GM12878 (cell line): Measurements from ENCODE around the gene ARAP3. TPM values are rescaled to one million over a fixed set of nuclear protein-coding genes. Genes with fewer than 3 reads are reported as not detected.

Experiments
- CBX5 ChIP-seq: sonication (generic); IDR thresholded peaks from 2 replicates; pipeline ENCODE4 v1.6.1; 2016; ENCODE audit warnings: low read depth, moderate library complexity, mild to moderate bottlenecking, inconsistent platforms
- CEBPB ChIP-seq, 2 experiments: fragments of 150-350 bp in 1 of 2; IDR thresholded peaks; 2 replicates each; pipeline ENCODE4 v1.6.1; 2012 to 2014; ENCODE audit warnings: low read depth in 2 of 2, low read length in 2 of 2, borderline replicate concordance in 1 of 2, inconsistent platforms in 1 of 2
- ESRRA ChIP-seq: IDR thresholded peaks from 2 replicates; pipeline ENCODE4 v1.6.1; 2012; ENCODE audit warnings: mild to moderate bottlenecking, low read length, improper control_type of control experiment
- POLR2AphosphoS5 ChIP-seq: IDR thresholded peaks from 2 replicates; pipeline ENCODE4 v1.6.1; 2011; ENCODE audit warnings: mild to moderate bottlenecking, low read length, inconsistent platforms
- RB1 ChIP-seq: fragments of 450-650 bp; formaldehyde crosslinking; IDR thresholded peaks from 2 replicates; pipeline ENCODE4 v1.6.1; 2017; ENCODE audit warnings: mild to moderate bottlenecking, borderline replicate concordance
- SPI1 ChIP-seq: IDR thresholded peaks from 2 replicates; pipeline ENCODE4 v1.6.1; 2011; ENCODE audit warnings: low read depth, mild to moderate bottlenecking, low read length, moderate library complexity, borderline replicate concordance; ENCODE audit not compliant: insufficient read depth
- SRF ChIP-seq, 2 experiments: IDR thresholded peaks; 2 replicates each; pipeline ENCODE4 v1.6.1; 2011; ENCODE audit warnings: low read depth in 2 of 2, low read length in 2 of 2, mild to moderate bottlenecking in 1 of 2, moderate library complexity in 1 of 2
- TBL1XR1 ChIP-seq: IDR thresholded peaks from 2 replicates; pipeline ENCODE4 v1.6.1; 2012; ENCODE audit warnings: low read depth, low read length, improper control_type of control experiment
- TCF3 ChIP-seq: IDR thresholded peaks from 2 replicates; pipeline ENCODE4 v1.6.1; 2012; ENCODE audit warnings: low read depth, mild to moderate bottlenecking, low read length, borderline replicate concordance; ENCODE audit not compliant: insufficient read depth
- WRNIP1 ChIP-seq: IDR thresholded peaks from 2 replicates; pipeline ENCODE4 v1.6.1; 2011; ENCODE audit warnings: low read depth, low read length, improper control_type of control experiment, borderline replicate concordance
- polyA plus RNA-seq, 11 experiments: library from polyadenylated mRNA; depleted of rRNA in 4 of 11; unstranded in 6 of 11; stranded (reverse) in 5 of 11; fragments of >200 nt; fragmentation: Nextera tagmentation in 4 of 11; fragmentation: Illumina TruSeq in 1 of 11; extraction: Ambion mirVana in 4 of 11; extraction: Trizol in 1 of 11; gene quantifications; 1 replicate in 1 of 11; 2 replicates in 10 of 11; pipeline versions ENCODE4 v1.2.1 to v1.2.3, GENCODE V29; 2011 to 2016; ENCODE audit warnings: inconsistent platforms in 2 of 11, missing spikeins in 2 of 11, low read depth in 1 of 11
- total RNA-seq, 4 experiments: library from RNA; depleted of rRNA in 3 of 4; stranded (reverse); fragments of >200 nt in 3 of 4; fragmentation: Illumina TruSeq in 1 of 4; extraction: Trizol in 1 of 4; gene quantifications; 2 replicates each; pipeline versions ENCODE4 v1.2.1 to v1.2.3, GENCODE V29; 2013 to 2021
- TF ChIP-seq, protein P1 (sequence below): IDR thresholded peaks from 2 replicates; pipeline ENCODE4 v1.6.1; 2011; ENCODE audit warnings: mild to moderate bottlenecking, low read depth, low read length, moderate library complexity; ENCODE audit not compliant: insufficient replicate concordance
- TF ChIP-seq, protein P2 (sequence below): fragments of 450-650 bp; formaldehyde crosslinking; IDR thresholded peaks from 2 replicates; pipeline ENCODE4 v1.4.0; 2022; ENCODE audit warnings: mild to moderate bottlenecking, moderate library complexity
- TF ChIP-seq, protein P3 (sequence below): fragments of 450-650 bp; IDR thresholded peaks from 2 replicates; pipeline ENCODE4 v1.6.1; 2016; ENCODE audit warnings: mild to moderate bottlenecking
- TF ChIP-seq, protein P4 (sequence below): fragments of 450-650 bp; IDR thresholded peaks from 2 replicates; pipeline ENCODE4 v1.6.1; 2017; ENCODE audit warnings: low read depth, mild to moderate bottlenecking, moderate library complexity
- TF ChIP-seq, protein P5 (sequence below): IDR thresholded peaks from 2 replicates; pipeline ENCODE4 v1.6.1; 2012; ENCODE audit warnings: low read depth, low read length, improper control_type of control experiment

ARAP3 gene
- total and polyA plus RNA-seq, 10 of the 15 experiments (the other 5 are each of a cell fraction or from before 2014, with no cell fraction given), result 0.01 to 0.08 TPM; not detected in 8

DNA sequence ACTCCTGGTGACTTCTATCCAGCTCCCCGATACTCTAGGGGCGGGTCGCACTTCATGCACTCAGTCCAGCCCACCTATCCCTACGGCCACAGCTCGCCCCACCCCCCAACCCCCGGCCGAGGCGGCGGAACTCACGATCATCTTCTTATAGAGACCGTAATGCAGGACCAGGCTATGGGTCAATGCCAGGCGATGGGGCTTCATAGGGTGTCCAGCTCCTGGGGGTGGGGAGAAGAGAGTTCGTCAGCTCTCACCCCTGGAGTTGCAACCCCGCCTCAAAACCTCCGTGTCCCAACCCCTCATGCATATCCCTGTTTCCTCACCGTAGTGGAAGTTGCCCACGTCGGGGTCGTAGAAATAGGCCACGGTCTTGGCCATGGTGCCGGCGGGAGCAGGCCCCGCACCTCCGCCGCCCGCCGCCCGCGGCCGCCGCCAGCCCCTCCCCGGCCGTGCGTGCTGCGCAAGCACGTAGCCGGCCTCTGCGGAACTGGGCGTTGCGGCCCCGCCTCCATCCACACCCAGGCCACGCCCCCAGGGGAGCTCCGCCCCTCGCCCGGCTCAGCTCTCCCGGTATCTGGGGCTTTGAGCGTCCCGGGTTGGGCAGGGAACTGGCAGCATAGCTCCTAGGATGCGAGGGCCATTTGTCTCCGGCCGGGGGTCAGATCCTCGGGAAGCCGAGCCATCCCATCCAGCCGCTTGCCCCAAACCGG, 45.5 kb downstream of the ARAP3 start, which contains the start of the genes HDAC3 and RELL2 (continued):
- TF ChIP-seq, protein P1, sequence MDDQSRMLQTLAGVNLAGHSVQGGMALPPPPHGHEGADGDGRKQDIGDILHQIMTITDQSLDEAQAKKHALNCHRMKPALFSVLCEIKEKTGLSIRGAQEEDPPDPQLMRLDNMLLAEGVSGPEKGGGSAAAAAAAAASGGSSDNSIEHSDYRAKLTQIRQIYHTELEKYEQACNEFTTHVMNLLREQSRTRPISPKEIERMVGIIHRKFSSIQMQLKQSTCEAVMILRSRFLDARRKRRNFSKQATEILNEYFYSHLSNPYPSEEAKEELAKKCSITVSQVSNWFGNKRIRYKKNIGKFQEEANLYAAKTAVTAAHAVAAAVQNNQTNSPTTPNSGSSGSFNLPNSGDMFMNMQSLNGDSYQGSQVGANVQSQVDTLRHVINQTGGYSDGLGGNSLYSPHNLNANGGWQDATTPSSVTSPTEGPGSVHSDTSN, result no peak
- TF ChIP-seq SRF (IDR thresholded peaks at IDR 0.05; ENCODE audit: low read depth in 2 of 2, low read length in 2 of 2) (no peak), WRNIP1 (no peak), RB1 (0 out of 2 replicates have a peak, but pooled peaks have one; percentile 51), CEBPB (IDR thresholded peaks at IDR 0.05; ENCODE audit: borderline replicate concordance in 1 of 2, low read depth in 2 of 2, low read length in 2 of 2) (no peak), SPI1 (peak; percentile 47; the same call in 1 of the 2 replicates), POLR2AphosphoS5 (peak; percentile 54; the same call in 1 of the 2 replicates), TCF3 (no peak), CBX5 (no peak), TBL1XR1 (no peak), ESRRA (no peak)
- TF ChIP-seq, protein P2, sequence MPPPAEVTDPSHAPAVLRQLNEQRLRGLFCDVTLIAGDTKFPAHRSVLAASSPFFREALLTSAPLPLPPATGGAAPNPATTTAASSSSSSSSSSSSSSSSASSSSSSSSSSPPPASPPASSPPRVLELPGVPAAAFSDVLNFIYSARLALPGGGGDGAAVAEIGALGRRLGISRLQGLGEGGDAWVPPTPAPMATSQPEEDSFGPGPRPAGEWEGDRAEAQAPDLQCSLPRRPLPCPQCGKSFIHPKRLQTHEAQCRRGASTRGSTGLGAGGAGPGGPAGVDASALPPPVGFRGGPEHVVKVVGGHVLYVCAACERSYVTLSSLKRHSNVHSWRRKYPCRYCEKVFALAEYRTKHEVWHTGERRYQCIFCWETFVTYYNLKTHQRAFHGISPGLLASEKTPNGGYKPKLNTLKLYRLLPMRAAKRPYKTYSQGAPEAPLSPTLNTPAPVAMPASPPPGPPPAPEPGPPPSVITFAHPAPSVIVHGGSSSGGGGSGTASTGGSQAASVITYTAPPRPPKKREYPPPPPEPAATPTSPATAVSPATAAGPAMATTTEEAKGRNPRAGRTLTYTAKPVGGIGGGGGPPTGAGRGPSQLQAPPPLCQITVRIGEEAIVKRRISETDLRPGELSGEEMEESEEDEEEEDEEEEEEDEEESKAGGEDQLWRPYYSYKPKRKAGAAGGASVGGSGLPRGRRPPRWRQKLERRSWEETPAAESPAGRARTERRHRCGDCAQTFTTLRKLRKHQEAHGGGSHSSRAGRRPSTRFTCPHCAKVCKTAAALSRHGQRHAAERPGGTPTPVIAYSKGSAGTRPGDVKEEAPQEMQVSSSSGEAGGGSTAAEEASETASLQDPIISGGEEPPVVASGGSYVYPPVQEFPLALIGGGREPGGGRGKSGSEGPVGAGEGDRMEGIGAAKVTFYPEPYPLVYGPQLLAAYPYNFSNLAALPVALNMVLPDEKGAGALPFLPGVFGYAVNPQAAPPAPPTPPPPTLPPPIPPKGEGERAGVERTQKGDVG, result no peak
- TF ChIP-seq, protein P3, sequence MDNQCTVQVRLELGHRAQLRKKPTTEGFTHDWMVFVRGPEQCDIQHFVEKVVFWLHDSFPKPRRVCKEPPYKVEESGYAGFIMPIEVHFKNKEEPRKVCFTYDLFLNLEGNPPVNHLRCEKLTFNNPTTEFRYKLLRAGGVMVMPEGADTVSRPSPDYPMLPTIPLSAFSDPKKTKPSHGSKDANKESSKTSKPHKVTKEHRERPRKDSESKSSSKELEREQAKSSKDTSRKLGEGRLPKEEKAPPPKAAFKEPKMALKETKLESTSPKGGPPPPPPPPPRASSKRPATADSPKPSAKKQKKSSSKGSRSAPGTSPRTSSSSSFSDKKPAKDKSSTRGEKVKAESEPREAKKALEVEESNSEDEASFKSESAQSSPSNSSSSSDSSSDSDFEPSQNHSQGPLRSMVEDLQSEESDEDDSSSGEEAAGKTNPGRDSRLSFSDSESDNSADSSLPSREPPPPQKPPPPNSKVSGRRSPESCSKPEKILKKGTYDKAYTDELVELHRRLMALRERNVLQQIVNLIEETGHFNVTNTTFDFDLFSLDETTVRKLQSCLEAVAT, result no peak
- TF ChIP-seq, protein P4, sequence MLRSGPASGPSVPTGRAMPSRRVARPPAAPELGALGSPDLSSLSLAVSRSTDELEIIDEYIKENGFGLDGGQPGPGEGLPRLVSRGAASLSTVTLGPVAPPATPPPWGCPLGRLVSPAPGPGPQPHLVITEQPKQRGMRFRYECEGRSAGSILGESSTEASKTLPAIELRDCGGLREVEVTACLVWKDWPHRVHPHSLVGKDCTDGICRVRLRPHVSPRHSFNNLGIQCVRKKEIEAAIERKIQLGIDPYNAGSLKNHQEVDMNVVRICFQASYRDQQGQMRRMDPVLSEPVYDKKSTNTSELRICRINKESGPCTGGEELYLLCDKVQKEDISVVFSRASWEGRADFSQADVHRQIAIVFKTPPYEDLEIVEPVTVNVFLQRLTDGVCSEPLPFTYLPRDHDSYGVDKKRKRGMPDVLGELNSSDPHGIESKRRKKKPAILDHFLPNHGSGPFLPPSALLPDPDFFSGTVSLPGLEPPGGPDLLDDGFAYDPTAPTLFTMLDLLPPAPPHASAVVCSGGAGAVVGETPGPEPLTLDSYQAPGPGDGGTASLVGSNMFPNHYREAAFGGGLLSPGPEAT, result no peak
- TF ChIP-seq, protein P5, sequence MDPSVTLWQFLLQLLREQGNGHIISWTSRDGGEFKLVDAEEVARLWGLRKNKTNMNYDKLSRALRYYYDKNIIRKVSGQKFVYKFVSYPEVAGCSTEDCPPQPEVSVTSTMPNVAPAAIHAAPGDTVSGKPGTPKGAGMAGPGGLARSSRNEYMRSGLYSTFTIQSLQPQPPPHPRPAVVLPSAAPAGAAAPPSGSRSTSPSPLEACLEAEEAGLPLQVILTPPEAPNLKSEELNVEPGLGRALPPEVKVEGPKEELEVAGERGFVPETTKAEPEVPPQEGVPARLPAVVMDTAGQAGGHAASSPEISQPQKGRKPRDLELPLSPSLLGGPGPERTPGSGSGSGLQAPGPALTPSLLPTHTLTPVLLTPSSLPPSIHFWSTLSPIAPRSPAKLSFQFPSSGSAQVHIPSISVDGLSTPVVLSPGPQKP, result no peak
